BJ (cell line): ENCODE data around the gene ZNF816. TPM values are rescaled to one million over a fixed set of nuclear protein-coding genes. Genes with fewer than 3 reads are reported as not detected.
"Not testable (repeated sequence)": the region's sequence is repeated elsewhere in the genome, so short reads cannot be mapped to it uniquely, and the experiment has no call there.

ENCODE experiments used
- CTCF ChIA-PET: fragments of 350-600 bp; formaldehyde crosslinking; extraction: SDS; loops from one replicate; lab custom pipeline; 2021; ENCODE audit warnings: antibody characterized with exemption, inconsistent platforms; lab: Yijun Ruan, JAX
- POLR2A ChIA-PET: fragments of 300-600 bp; sonication (Branson Sonifier 250); formaldehyde crosslinking; extraction: SDS; loops from one replicate; lab custom pipeline; 2021; ENCODE audit warnings: antibody characterized with exemption; lab: Charles Lee
- DNase-seq: peaks from one replicate; pipeline ENCODE4 v3.0.0-alpha.2; 2011; ENCODE audit warnings: low read depth
- H3K27me3 ChIP-seq: 2 replicates; pipeline ENCODE4 v1.6.0; 2011; ENCODE audit warnings: low read length; ENCODE audit not compliant: control insufficient read depth, insufficient read depth
- H3K36me3 ChIP-seq: 2 replicates; pipeline ENCODE4 v1.5.1; 2011; ENCODE audit warnings: low read length; ENCODE audit not compliant: control insufficient read depth, insufficient read depth
- H3K4me3 ChIP-seq: 2 replicates; pipeline ENCODE4 v1.5.1; 2011; ENCODE audit warnings: low read depth, mild to moderate bottlenecking, control low read depth, low read length
- CTCF ChIP-seq: IDR thresholded peaks from 2 replicates; pipeline ENCODE4 v1.5.1; 2011; ENCODE audit warnings: low read depth, mild to moderate bottlenecking, control low read depth, inconsistent platforms, low read length, moderate library complexity; ENCODE audit not compliant: insufficient read depth
- polyA plus RNA-seq: library from polyadenylated mRNA; depleted of rRNA; stranded (reverse); fragments of >200 nt; gene quantifications from 2 replicates; pipeline ENCODE4 v1.2.3, GENCODE V29; 2011

ZNF816 gene
- polyA plus RNA-seq, 1 experiment = 1.9 TPM

GRCh38 chr19:52946322-52947310, 16.1 kb downstream of the ZNF816 start:
- no peak for TF ChIP-seq CTCF
- POLR2A ChIA-PET = no interaction called here
- Histone ChIP-seq H3K36me3 (peaks cover 2% of the 10 kb centered on the region; the same call in 1 of the 2 replicates), H3K27me3 (no peaks in the 10 kb centered on the region), H3K4me3 (no peak overlapping the region)
- no peak for DNase-seq
- CTCF ChIA-PET = interaction anchor here (1.1 kb wide), 1 partner anchor 11 kb away, joined by 3 read pairs; no protein-coding TSS in a partner anchor

GRCh38 chr19:52945652-52946321, 16.9 kb downstream of the ZNF816 start:
- DNase-seq = no peak
- H3K27me3 ChIP-seq = no peaks in the 10 kb centered on the region
- H3K4me3 ChIP-seq = no peak overlapping the region
- peaks cover 2% of the 10 kb centered on the region; the same call in 1 of the 2 replicates for H3K36me3 ChIP-seq
- no peak for TF ChIP-seq CTCF
- CTCF ChIA-PET = interaction anchor here (0.6 kb wide), 1 partner anchor 49 kb away, joined by 4 read pairs; no protein-coding TSS in a partner anchor
- POLR2A ChIA-PET = no interaction called here

GRCh38 chr19:52944703-52945493, 17.8 kb downstream of the ZNF816 start:
- H3K36me3 ChIP-seq, CTCF ChIA-PET, DNase-seq, POLR2A ChIA-PET, H3K27me3 ChIP-seq, H3K4me3 ChIP-seq: not testable (repeated sequence)

- Histone ChIP-seq H3K36me3 (no peaks in the 10 kb centered on the region), H3K4me3 (no peak overlapping the region), H3K27me3 (no peaks in the 10 kb centered on the region)
- POLR2A ChIA-PET = no interaction called here
- TF ChIP-seq CTCF = no peak
- CTCF ChIA-PET = interaction anchor here (1.0 kb wide), 1 partner anchor 50 kb away, joined by 3 read pairs; no protein-coding TSS in a partner anchor
- no peak for DNase-seq
These were observed 18.6 kb downstream of the ZNF816 start for GRCh38 chr19:52943884-52944643.
